Endothelial cell of umbilical vein (primary cell): ENCODE results near the gene ULK2.

ENCODE experiments used
- EZH2 ChIP-seq: IDR thresholded peaks from 2 replicates; pipeline ENCODE4 v1.6.1; 2012; ENCODE audit warnings: borderline replicate concordance, low read depth, mild to moderate bottlenecking, moderate library complexity, low read length, inconsistent platforms; ENCODE audit not compliant: severe bottlenecking
- FOS ChIP-seq: IDR thresholded peaks from 2 replicates; pipeline ENCODE4 v1.6.1; 2011; ENCODE audit warnings: mild to moderate bottlenecking, low read length, moderate library complexity, borderline replicate concordance; ENCODE audit not compliant: insufficient read depth
- POLR2A ChIP-seq: IDR thresholded peaks from 2 replicates; pipeline ENCODE4 v1.6.1; 2012; ENCODE audit warnings: low read depth, mild to moderate bottlenecking, control low read depth, low read length
- POLR2AphosphoS5 ChIP-seq: IDR thresholded peaks from 2 replicates; pipeline ENCODE4 v1.6.1; 2012; ENCODE audit warnings: low read depth, mild to moderate bottlenecking, control low read depth, low read length, moderate library complexity; ENCODE audit not compliant: insufficient read depth
- TF ChIP-seq, protein P1 (sequence below), 2 donors: IDR thresholded peaks; 1 replicate in 1 of 2; 2 replicates in 1 of 2; pipeline ENCODE4 v1.5.1; 2011; ENCODE audit warnings: low read length in 2 of 2, mild to moderate bottlenecking in 2 of 2, moderate library complexity in 2 of 2, control low read depth in 1 of 2, inconsistent platforms in 1 of 2, low read depth in 1 of 2; ENCODE audit not compliant: insufficient read depth in 1 of 2; ENCODE audit errors: extremely low read depth in 1 of 2
- TF ChIP-seq, protein P2 (sequence below): IDR thresholded peaks from 2 replicates; pipeline ENCODE4 v1.6.1; 2011; ENCODE audit not compliant: insufficient read depth, insufficient read length

DNA sequence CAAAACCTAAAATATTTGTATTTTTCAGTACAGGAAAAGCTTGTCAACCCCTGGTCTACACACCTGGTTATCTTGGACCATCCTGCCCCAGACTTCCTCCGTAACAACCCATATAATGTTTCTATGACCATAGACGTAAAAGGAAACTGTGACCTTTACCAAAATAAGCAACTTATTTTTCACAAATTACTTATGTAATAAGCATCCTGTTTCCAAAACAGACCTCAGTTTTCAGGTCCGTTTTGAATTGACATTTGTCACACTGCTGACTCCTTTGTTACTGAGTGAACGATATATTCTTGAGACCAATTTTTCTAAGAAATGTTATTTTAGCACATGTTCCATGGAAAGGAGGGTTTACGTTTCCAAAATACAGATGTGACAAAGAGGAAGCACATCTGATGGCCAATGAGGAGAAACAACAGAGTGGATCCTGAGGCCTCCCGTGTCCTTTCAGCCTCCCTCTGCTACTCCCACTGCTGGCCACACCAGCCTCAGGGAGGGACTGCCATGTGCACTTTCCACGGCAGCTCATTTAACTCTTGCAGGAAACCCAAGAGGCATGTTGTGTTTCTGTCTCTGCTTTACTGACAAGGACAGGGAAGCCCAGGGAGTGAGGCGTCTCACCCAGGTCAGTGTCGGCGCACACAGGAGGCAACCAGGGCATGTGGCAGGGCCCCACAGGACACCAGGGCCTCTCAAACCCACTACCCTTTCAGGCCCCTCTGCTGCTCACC, 99.5 kb downstream of the ULK2 start:
- TF ChIP-seq, protein P1, sequence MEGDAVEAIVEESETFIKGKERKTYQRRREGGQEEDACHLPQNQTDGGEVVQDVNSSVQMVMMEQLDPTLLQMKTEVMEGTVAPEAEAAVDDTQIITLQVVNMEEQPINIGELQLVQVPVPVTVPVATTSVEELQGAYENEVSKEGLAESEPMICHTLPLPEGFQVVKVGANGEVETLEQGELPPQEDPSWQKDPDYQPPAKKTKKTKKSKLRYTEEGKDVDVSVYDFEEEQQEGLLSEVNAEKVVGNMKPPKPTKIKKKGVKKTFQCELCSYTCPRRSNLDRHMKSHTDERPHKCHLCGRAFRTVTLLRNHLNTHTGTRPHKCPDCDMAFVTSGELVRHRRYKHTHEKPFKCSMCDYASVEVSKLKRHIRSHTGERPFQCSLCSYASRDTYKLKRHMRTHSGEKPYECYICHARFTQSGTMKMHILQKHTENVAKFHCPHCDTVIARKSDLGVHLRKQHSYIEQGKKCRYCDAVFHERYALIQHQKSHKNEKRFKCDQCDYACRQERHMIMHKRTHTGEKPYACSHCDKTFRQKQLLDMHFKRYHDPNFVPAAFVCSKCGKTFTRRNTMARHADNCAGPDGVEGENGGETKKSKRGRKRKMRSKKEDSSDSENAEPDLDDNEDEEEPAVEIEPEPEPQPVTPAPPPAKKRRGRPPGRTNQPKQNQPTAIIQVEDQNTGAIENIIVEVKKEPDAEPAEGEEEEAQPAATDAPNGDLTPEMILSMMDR (IDR thresholded peaks at IDR 0.05; ENCODE audit: extremely low read depth in 1 of 2, insufficient read depth in 1 of 2, low read depth in 1 of 2, low read length in 2 of 2): no peak
- TF ChIP-seq POLR2A (no peak), EZH2 (no peak), FOS (no peak), POLR2AphosphoS5 (no peak)
- TF ChIP-seq, protein P2, sequence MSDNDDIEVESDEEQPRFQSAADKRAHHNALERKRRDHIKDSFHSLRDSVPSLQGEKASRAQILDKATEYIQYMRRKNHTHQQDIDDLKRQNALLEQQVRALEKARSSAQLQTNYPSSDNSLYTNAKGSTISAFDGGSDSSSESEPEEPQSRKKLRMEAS: no peak
